Amniotic epithelial cell (primary cell): Measurements from ENCODE around the gene FAM131A.
A peak's percentile ranks its signal among the peaks of the same experiment; 100 is the strongest.

ENCODE experiments used
- DNase-seq: peaks from one replicate; pipeline ENCODE4 v3.0.0-alpha.2; 2010; ENCODE audit warnings: low read depth

The FAM131A gene

GRCh38 chr3:184357248-184358123, 20.1 kb downstream of the FAM131A start:
- no peak for DNase-seq

- DNase-seq = no peak
These were observed 20.8 kb downstream of the FAM131A start for GRCh38 chr3:184358124-184358767.

- DNase-seq = no peak
These were observed 21.5 kb downstream of the FAM131A start for GRCh38 chr3:184358921-184359350.

- DNase-seq = no peak
These were observed 22.2 kb downstream of the FAM131A start for GRCh38 chr3:184359610-184360009.

- no peak for DNase-seq
These were observed 22.9 kb downstream of the FAM131A start for GRCh38 chr3:184360070-184360928.

- no peak for DNase-seq
These were observed 23.6 kb downstream of the FAM131A start for GRCh38 chr3:184360929-184361531.

- peak; percentile 36 for DNase-seq
These were observed 24.1 kb downstream of the FAM131A start, which contains the start of the genes CLCN2 and POLR2H for GRCh38 chr3:184361532-184361931. Gene CLCN2, minus strand, starts transcription at chr3:184361605. Its CDS starts 126 bp downstream, at chr3:184361479. Gene POLR2H, plus strand, starts transcription at chr3:184361710. Its CDS starts 1,783 bp downstream, at chr3:184363493.

GRCh38 chr3:184361932-184362667, 24.7 kb downstream of the FAM131A start:
- peak; percentile 45 for DNase-seq

GRCh38 chr3:184362668-184363546, 25.5 kb downstream of the FAM131A start:
- peak; percentile 94 for DNase-seq

- no peak for DNase-seq
These were observed 29.4 kb downstream of the FAM131A start for GRCh38 chr3:184366619-184367289.

- DNase-seq = no peak
These were observed 30.7 kb downstream of the FAM131A start for GRCh38 chr3:184368116-184368515.

- peak; percentile 18 for DNase-seq
These were observed 31.3 kb downstream of the FAM131A start for GRCh38 chr3:184368586-184369183.

- peak; percentile 80 for DNase-seq
These were observed 34.2 kb downstream of the FAM131A start for GRCh38 chr3:184371570-184372018.

GRCh38 chr3:184372296-184372821, 35.0 kb downstream of the FAM131A start:
- DNase-seq = no peak

- DNase-seq = no peak
These were observed 35.5 kb downstream of the FAM131A start for GRCh38 chr3:184372911-184373310.

- DNase-seq = no peak
These were observed 36.0 kb downstream of the FAM131A start for GRCh38 chr3:184373422-184373821.

- no peak for DNase-seq
These were observed 38.5 kb downstream of the FAM131A start for GRCh38 chr3:184375747-184376461.

GRCh38 chr3:184377374-184377773, 40.0 kb downstream of the FAM131A start:
- DNase-seq = no peak
